Muscle of leg (tissue), 11 donors: ENCODE results near the gene ERVW-1. TPM values are rescaled to one million over a fixed set of nuclear protein-coding genes. Genes with fewer than 3 reads are reported as not detected.
"Not testable (repeated sequence)": the region's sequence is repeated elsewhere in the genome, so short reads cannot be mapped to it uniquely, and the experiment has no call there.

ENCODE experiments used
- DNase-seq: peaks from one replicate; pipeline ENCODE4 v3.0.0; 2013
- H3K27ac ChIP-seq: one replicate; pipeline ENCODE4 v1.5.1; 2013; ENCODE audit warnings: mild to moderate bottlenecking, low read length, control low read depth
- H3K27me3 ChIP-seq: one replicate; pipeline ENCODE4 v1.6.1; 2013; ENCODE audit warnings: low read length; ENCODE audit not compliant: control insufficient read depth, insufficient read depth
- H3K36me3 ChIP-seq: one replicate; pipeline ENCODE4 v1.6.1; 2013; ENCODE audit warnings: low read length; ENCODE audit not compliant: control insufficient read depth, insufficient read depth
- H3K4me1 ChIP-seq: one replicate; pipeline ENCODE4 v1.6.1; 2013; ENCODE audit warnings: low read length; ENCODE audit not compliant: control insufficient read depth, insufficient read depth
- H3K4me3 ChIP-seq: one replicate; pipeline ENCODE4 v1.5.1; 2013; ENCODE audit warnings: low read length, control low read depth
- H3K9me3 ChIP-seq: replicated peaks from 2 replicates; pipeline ENCODE4 v1.6.1; 2013; ENCODE audit warnings: low read depth, low read length; ENCODE audit not compliant: control insufficient read depth
- WGBS: methylation state at CpG from one replicate; pipeline ENCODE4 v1.1.5; 2013; ENCODE audit warnings: missing lambda C conversion rate; ENCODE audit not compliant: insufficient coverage; 5-methylcytosine and 5-hydroxymethylcytosine counted together
- polyA plus RNA-seq, 8 donors: library from polyadenylated mRNA; unstranded; fragments of 120-200 nt; gene quantifications; one replicate each; pipeline versions ENCODE4 v1.2.1 to v1.2.3, GENCODE V29; 2013; ENCODE audit warnings: inconsistent platforms in 1 of 8, low replicate concordance in 1 of 8; ENCODE audit not compliant: insufficient read length in 8 of 8, insufficient read depth in 1 of 8
- total RNA-seq: library from RNA; stranded (reverse); fragments of 120-200 nt; gene quantifications from one replicate; pipeline ENCODE4 v1.2.4, GENCODE V29; 2013

ERVW-1 gene
- total and polyA plus RNA-seq, 9 donors = 0.38 to 1.6 (median 0.68) TPM

- DNase-seq, H3K9me3 ChIP-seq, H3K4me1 ChIP-seq, H3K27ac ChIP-seq, H3K27me3 ChIP-seq, H3K36me3 ChIP-seq, H3K4me3 ChIP-seq: not testable (repeated sequence)
- WGBS = 100% methylated on average over 1 of the region's 11 CpGs
Measured at GRCh38 chr7:92475851-92476590, 1.7 kb downstream of the ERVW-1 start.

GRCh38 chr7:92475261-92475770 lies 2.4 kb downstream of the ERVW-1 start:
- H3K27me3 ChIP-seq, H3K27ac ChIP-seq, DNase-seq, H3K4me1 ChIP-seq, H3K9me3 ChIP-seq, H3K36me3 ChIP-seq, H3K4me3 ChIP-seq: not testable (repeated sequence)
- WGBS = 85% methylated on average over 9 of the region's 12 CpGs

GRCh38 chr7:92473989-92474388 lies 3.8 kb downstream of the ERVW-1 start:
- H3K4me3 ChIP-seq, H3K36me3 ChIP-seq, H3K27me3 ChIP-seq, DNase-seq, H3K9me3 ChIP-seq, H3K4me1 ChIP-seq, H3K27ac ChIP-seq: not testable (repeated sequence)
- 95% methylated on average over 8 of the region's 10 CpGs for WGBS

- H3K4me3 ChIP-seq, H3K27me3 ChIP-seq, H3K9me3 ChIP-seq, DNase-seq, H3K36me3 ChIP-seq, H3K27ac ChIP-seq, H3K4me1 ChIP-seq: not testable (repeated sequence)
- 100% methylated on average over 4 of the region's 9 CpGs for WGBS
Measured at GRCh38 chr7:92468589-92468988, 9.2 kb downstream of the ERVW-1 start.

- H3K36me3 ChIP-seq = peaks cover 6% of the 10 kb centered on the region
- no peaks in the 10 kb centered on the region for H3K4me1 ChIP-seq
- H3K27ac ChIP-seq = no peak overlapping the region
- no peaks in the 10 kb centered on the region for H3K27me3 ChIP-seq
- H3K9me3 ChIP-seq = no peaks in the 10 kb centered on the region
- DNase-seq = no peak
- no peak overlapping the region for H3K4me3 ChIP-seq
- no CpG with 5 or more reads among the region's 2 CpGs for WGBS
Measured at GRCh38 chr7:92466682-92467081, 11.1 kb downstream of the ERVW-1 start.

GRCh38 chr7:92464515-92464914 lies 13.2 kb downstream of the ERVW-1 start:
- H3K4me3 ChIP-seq = no peak overlapping the region
- no peak for DNase-seq
- H3K9me3 ChIP-seq = no peaks in the 10 kb centered on the region
- H3K4me1 ChIP-seq = no peaks in the 10 kb centered on the region
- H3K27ac ChIP-seq = no peak overlapping the region
- peaks cover 6% of the 10 kb centered on the region for H3K36me3 ChIP-seq
- 44% methylated on average over 2 of the region's 3 CpGs for WGBS
- no peaks in the 10 kb centered on the region for H3K27me3 ChIP-seq

GRCh38 chr7:92462560-92462959 lies 15.2 kb downstream of the ERVW-1 start:
- H3K27me3 ChIP-seq = no peaks in the 10 kb centered on the region
- H3K27ac ChIP-seq = no peak overlapping the region
- no peaks in the 10 kb centered on the region for H3K9me3 ChIP-seq
- H3K36me3 ChIP-seq = peaks cover 6% of the 10 kb centered on the region
- WGBS = 93% methylated on average over 1 of the region's 3 CpGs
- H3K4me3 ChIP-seq = no peak overlapping the region
- DNase-seq = no peak
- H3K4me1 ChIP-seq = no peaks in the 10 kb centered on the region

- DNase-seq = peak; percentile 22
- no peak overlapping the region for H3K4me3 ChIP-seq
Measured at GRCh38 chr7:92461027-92462003, 16.4 kb downstream of the ERVW-1 start.

GRCh38 chr7:92460510-92460909 lies 17.2 kb downstream of the ERVW-1 start:
- no peak for DNase-seq
- Histone ChIP-seq H3K36me3 (peaks cover 20% of the 10 kb centered on the region), H3K27ac (no peak overlapping the region)

More at GRCh38 chr7:92461027-92462003, 16.4 kb downstream of the ERVW-1 start:
- H3K36me3 ChIP-seq = peaks cover 11% of the 10 kb centered on the region
- 46% methylated on average over 3 of the region's 8 CpGs for WGBS
- H3K27me3 ChIP-seq = no peaks in the 10 kb centered on the region
- no peaks in the 10 kb centered on the region for H3K4me1 ChIP-seq
- no peaks in the 10 kb centered on the region for H3K9me3 ChIP-seq
- no peak overlapping the region for H3K27ac ChIP-seq

GRCh38 chr7:92460109-92460508 lies 17.6 kb downstream of the ERVW-1 start:
- DNase-seq = no peak
- H3K27ac ChIP-seq = no peak overlapping the region
- no peaks in the 10 kb centered on the region for H3K9me3 ChIP-seq
- peaks cover 20% of the 10 kb centered on the region for H3K36me3 ChIP-seq
- no CpG with 5 or more reads among the region's 2 CpGs for whole genome bisulfite sequencing
- H3K27me3 ChIP-seq = no peaks in the 10 kb centered on the region
- H3K4me3 ChIP-seq = no peak overlapping the region
- H3K4me1 ChIP-seq = no peaks in the 10 kb centered on the region

More at GRCh38 chr7:92460510-92460909, 17.2 kb downstream of the ERVW-1 start:
- Histone ChIP-seq H3K4me1 (no peaks in the 10 kb centered on the region), H3K9me3 (no peaks in the 10 kb centered on the region), H3K27me3 (no peaks in the 10 kb centered on the region), H3K4me3 (no peak overlapping the region)
- WGBS = 100% methylated on average over 1 of the region's 4 CpGs
